NCI-H128 (cell line): ENCODE data around the gene TMEM225B.
A peak's percentile ranks its signal among the peaks of the same experiment; 100 is the strongest.
"Not testable (repeated sequence)": the region's sequence is repeated elsewhere in the genome, so short reads cannot be mapped to it uniquely, and the experiment has no call there.

Experiments used
- DNase-seq: peaks from one replicate; lab custom pipeline; 2025; ENCODE audit not compliant: unreplicated experiment; lab: John Stamatoyannopoulos, UW

TMEM225B gene

GRCh38 chr7:99597762-99598501, at the start of gene TMEM225B:
Gene TMEM225B (plus strand): TSS chr7:99598267. CDS start chr7:99604389, 6,122 bp downstream.
- DNase-seq: no peak

GRCh38 chr7:99549545-99549944, 48.5 kb upstream of the TMEM225B start:
- DNase-seq: not testable (repeated sequence)

- DNase-seq: no peak
Observed at GRCh38 chr7:99551334-99551733, 46.7 kb upstream of the TMEM225B start.

GRCh38 chr7:99551767-99552463, 46.2 kb upstream of the TMEM225B start, which contains the start of gene FAM200A:
Gene FAM200A (minus strand): TSS chr7:99552114. CDS start chr7:99548407, 3,707 bp downstream.
- DNase-seq: peak; percentile 86

GRCh38 chr7:99553039-99553438, 45.0 kb upstream of the TMEM225B start:
- DNase-seq: no peak

- no peak for DNase-seq
Observed at GRCh38 chr7:99554939-99555338, 43.1 kb upstream of the TMEM225B start.

GRCh38 chr7:99557196-99557607, 40.9 kb upstream of the TMEM225B start:
- no peak for DNase-seq

GRCh38 chr7:99557940-99558305, 40.1 kb upstream of the TMEM225B start:
- DNase-seq: no peak

GRCh38 chr7:99558306-99559174, 39.5 kb upstream of the TMEM225B start, which contains the start of gene ZNF655:
Gene ZNF655 (plus strand): TSS chr7:99558642. CDS start chr7:99560560, 1,918 bp downstream.
- DNase-seq: peak; percentile 81

GRCh38 chr7:99559175-99559915, 38.7 kb upstream of the TMEM225B start:
- DNase-seq: no peak

GRCh38 chr7:99560834-99561736, 37.0 kb upstream of the TMEM225B start:
- no peak for DNase-seq

GRCh38 chr7:99561737-99562051, 36.4 kb upstream of the TMEM225B start:
- DNase-seq: no peak

- DNase-seq: no peak
Observed at GRCh38 chr7:99562114-99562784, 35.8 kb upstream of the TMEM225B start.

- no peak for DNase-seq
Observed at GRCh38 chr7:99562832-99563231, 35.2 kb upstream of the TMEM225B start.

GRCh38 chr7:99563650-99564049, 34.4 kb upstream of the TMEM225B start:
- no peak for DNase-seq

- DNase-seq: not testable (repeated sequence)
Observed at GRCh38 chr7:99568770-99569169, 29.3 kb upstream of the TMEM225B start.

- no peak for DNase-seq
Observed at GRCh38 chr7:99571768-99572167, 26.3 kb upstream of the TMEM225B start.

GRCh38 chr7:99573257-99573656, 24.8 kb upstream of the TMEM225B start:
- DNase-seq: no peak

- DNase-seq: no peak
Observed at GRCh38 chr7:99576251-99576650, 21.8 kb upstream of the TMEM225B start.
